ENCODE data around the gene CEACAM16.

GRCh38 chr19:44747739-44748425 is 48.9 kb downstream of the CEACAM16 start:
- no peak for TF ChIP-seq CTCF (conservative IDR thresholded peaks at IDR 0.05)
- no peak for TF ChIP-seq EZH2 (IDR thresholded peaks at IDR 0.05; ENCODE audit: low read depth)
